Smooth muscle cell (in vitro differentiated cells): Measurements from ENCODE around the gene SRL. TPM values are rescaled to one million over a fixed set of nuclear protein-coding genes. Genes with fewer than 3 reads are reported as not detected.

Experiments used
- DNase-seq: peaks from one replicate; lab custom pipeline; 2025; ENCODE audit not compliant: unreplicated experiment; lab: John Stamatoyannopoulos, UW
- H2AFZ ChIP-seq: fragments of 200-600 bp; sonication (generic); 2 replicates; pipeline ENCODE4 v1.6.0; 2016; ENCODE audit warnings: antibody characterized with exemption, low read depth, mild to moderate bottlenecking
- H3F3A ChIP-seq: fragments of 200-600 bp; sonication (generic); 2 replicates; pipeline ENCODE4 v1.6.0; 2017; ENCODE audit warnings: antibody characterized with exemption, low read depth
- H3K27ac ChIP-seq: fragments of 200-600 bp; sonication (generic); 2 replicates; pipeline ENCODE4 v1.5.1; 2016; ENCODE audit warnings: low read depth, mild to moderate bottlenecking
- H3K27me3 ChIP-seq: fragments of 200-600 bp; sonication (generic); 2 replicates; pipeline ENCODE4 v1.6.1; 2016; ENCODE audit warnings: low read depth, mild to moderate bottlenecking
- H3K36me3 ChIP-seq: fragments of 200-600 bp; sonication (generic); 2 replicates; pipeline ENCODE4 v1.5.1; 2016; ENCODE audit warnings: low read depth
- H3K4me1 ChIP-seq: fragments of 200-600 bp; sonication (generic); 2 replicates; pipeline ENCODE4 v1.5.1; 2016; ENCODE audit warnings: low read depth
- H3K4me2 ChIP-seq: fragments of 200-600 bp; sonication (generic); 2 replicates; pipeline ENCODE4 v1.6.0; 2016; ENCODE audit warnings: mild to moderate bottlenecking
- H3K4me3 ChIP-seq: fragments of 200-600 bp; sonication (generic); 2 replicates; pipeline ENCODE4 v1.5.1; 2016; ENCODE audit warnings: mild to moderate bottlenecking
- H3K79me2 ChIP-seq: fragments of 200-600 bp; sonication (generic); 2 replicates; pipeline ENCODE4 v1.6.0; 2016; ENCODE audit warnings: low read depth, mild to moderate bottlenecking
- H3K9ac ChIP-seq: fragments of 200-600 bp; sonication (generic); 2 replicates; pipeline ENCODE4 v1.6.0; 2016; ENCODE audit warnings: low read depth
- H3K9me3 ChIP-seq: fragments of 200-600 bp; sonication (generic); replicated peaks from 2 replicates; pipeline ENCODE4 v1.5.1; 2016; ENCODE audit warnings: low read depth
- H4K20me1 ChIP-seq: fragments of 200-600 bp; sonication (generic); 2 replicates; pipeline ENCODE4 v1.6.0; 2016; ENCODE audit warnings: low read depth
- WGBS: methylation state at CpG from one replicate; pipeline ENCODE4 v1.1.7; 2016; ENCODE audit warnings: low lambda C conversion rate; 5-methylcytosine and 5-hydroxymethylcytosine counted together
- polyA plus RNA-seq: library from polyadenylated mRNA; unstranded; fragments of >200 nt; fragmentation: Nextera tagmentation; extraction: Ambion mirVana; gene quantifications from 2 replicates; pipeline ENCODE4 v1.2.1, GENCODE V29; 2016
- total RNA-seq: library from RNA; depleted of rRNA; stranded (reverse); fragments of >200 nt; gene quantifications from 2 replicates; pipeline ENCODE4 v1.2.3, GENCODE V29; 2014
- TF ChIP-seq, protein P1 (sequence below): fragments of 200-600 bp; sonication (generic); IDR thresholded peaks from 2 replicates; pipeline ENCODE4 v1.5.1; 2017; ENCODE audit warnings: borderline replicate concordance, mild to moderate bottlenecking, antibody characterized with exemption; ENCODE audit not compliant: insufficient read depth, poor library complexity, severe bottlenecking

SRL gene
- total and polyA plus RNA-seq, 2 experiments from 2014 or later = not detected

DNA sequence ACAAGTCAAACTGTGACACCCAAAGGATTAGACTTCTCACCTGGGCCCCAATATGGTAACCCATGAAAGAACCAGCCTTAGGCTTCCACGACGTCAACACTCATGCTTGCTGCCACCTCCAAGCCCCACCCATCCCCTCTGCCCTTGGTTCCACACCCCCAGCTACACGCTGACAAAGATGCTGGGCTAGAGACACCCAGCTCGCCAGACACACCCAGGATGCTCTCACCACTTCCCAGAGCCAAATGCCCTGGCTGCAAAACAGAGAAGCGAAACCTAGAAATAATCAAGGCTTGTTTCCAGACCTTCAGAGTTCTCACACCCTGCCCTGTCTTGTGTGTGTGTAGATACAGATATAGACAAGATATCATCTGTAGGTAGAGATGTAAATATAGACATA, 99.6 kb downstream of the SRL start:
- H3K4me2 ChIP-seq = no peak overlapping the region
- no peaks in the 10 kb centered on the region for H4K20me1 ChIP-seq
- H3K27ac ChIP-seq = no peak overlapping the region
- H3K27me3 ChIP-seq = no peaks in the 10 kb centered on the region
- WGBS = 97% methylated on average over 5 of the region's 5 CpGs
- H3K9me3 ChIP-seq = no peaks in the 10 kb centered on the region
- no peak overlapping the region for H2AFZ ChIP-seq
- no peaks in the 10 kb centered on the region for H3F3A ChIP-seq
- H3K9ac ChIP-seq = no peak overlapping the region
- H3K36me3 ChIP-seq = no peaks in the 10 kb centered on the region
- no peaks in the 10 kb centered on the region for H3K79me2 ChIP-seq
- H3K4me3 ChIP-seq = no peak overlapping the region
- no peaks in the 10 kb centered on the region for H3K4me1 ChIP-seq
- TF ChIP-seq, protein P1, sequence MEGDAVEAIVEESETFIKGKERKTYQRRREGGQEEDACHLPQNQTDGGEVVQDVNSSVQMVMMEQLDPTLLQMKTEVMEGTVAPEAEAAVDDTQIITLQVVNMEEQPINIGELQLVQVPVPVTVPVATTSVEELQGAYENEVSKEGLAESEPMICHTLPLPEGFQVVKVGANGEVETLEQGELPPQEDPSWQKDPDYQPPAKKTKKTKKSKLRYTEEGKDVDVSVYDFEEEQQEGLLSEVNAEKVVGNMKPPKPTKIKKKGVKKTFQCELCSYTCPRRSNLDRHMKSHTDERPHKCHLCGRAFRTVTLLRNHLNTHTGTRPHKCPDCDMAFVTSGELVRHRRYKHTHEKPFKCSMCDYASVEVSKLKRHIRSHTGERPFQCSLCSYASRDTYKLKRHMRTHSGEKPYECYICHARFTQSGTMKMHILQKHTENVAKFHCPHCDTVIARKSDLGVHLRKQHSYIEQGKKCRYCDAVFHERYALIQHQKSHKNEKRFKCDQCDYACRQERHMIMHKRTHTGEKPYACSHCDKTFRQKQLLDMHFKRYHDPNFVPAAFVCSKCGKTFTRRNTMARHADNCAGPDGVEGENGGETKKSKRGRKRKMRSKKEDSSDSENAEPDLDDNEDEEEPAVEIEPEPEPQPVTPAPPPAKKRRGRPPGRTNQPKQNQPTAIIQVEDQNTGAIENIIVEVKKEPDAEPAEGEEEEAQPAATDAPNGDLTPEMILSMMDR = no peak
- DNase-seq = no peak

DNA sequence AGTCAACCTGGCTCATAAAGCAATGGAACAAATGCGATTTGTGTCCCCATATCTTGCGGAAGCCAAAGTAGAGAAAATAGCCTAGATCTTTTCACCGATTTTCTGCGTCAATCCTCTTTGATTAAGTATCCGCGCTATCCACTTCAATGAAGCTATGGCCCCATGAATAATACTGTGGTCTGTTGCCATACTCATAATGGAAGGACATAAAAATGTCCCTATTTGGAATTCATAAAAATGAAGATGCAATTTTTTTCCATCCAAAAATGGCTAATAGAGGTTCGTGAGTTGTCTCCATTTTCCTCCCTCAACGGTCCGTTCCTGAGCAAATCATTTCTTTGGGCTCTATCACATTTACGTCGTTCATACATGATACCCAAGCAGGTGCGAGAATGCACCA, 100.3 kb downstream of the SRL start:
- H3K9me3 ChIP-seq = no peaks in the 10 kb centered on the region
- H3K9ac ChIP-seq = no peak overlapping the region
- H3K4me1 ChIP-seq = no peaks in the 10 kb centered on the region
- H2AFZ ChIP-seq = no peak overlapping the region
- 96% methylated on average over 12 of the region's 12 CpGs for WGBS
- TF ChIP-seq, protein P1 = no peak
- H3K36me3 ChIP-seq = no peaks in the 10 kb centered on the region
- no peak for DNase-seq
- H3K79me2 ChIP-seq = no peaks in the 10 kb centered on the region
- H3K27ac ChIP-seq = no peak overlapping the region
- H3K4me3 ChIP-seq = no peak overlapping the region
- no peaks in the 10 kb centered on the region for H3K27me3 ChIP-seq
- H3K4me2 ChIP-seq = no peak overlapping the region
- no peaks in the 10 kb centered on the region for H3F3A ChIP-seq
- H4K20me1 ChIP-seq = no peaks in the 10 kb centered on the region

DNA sequence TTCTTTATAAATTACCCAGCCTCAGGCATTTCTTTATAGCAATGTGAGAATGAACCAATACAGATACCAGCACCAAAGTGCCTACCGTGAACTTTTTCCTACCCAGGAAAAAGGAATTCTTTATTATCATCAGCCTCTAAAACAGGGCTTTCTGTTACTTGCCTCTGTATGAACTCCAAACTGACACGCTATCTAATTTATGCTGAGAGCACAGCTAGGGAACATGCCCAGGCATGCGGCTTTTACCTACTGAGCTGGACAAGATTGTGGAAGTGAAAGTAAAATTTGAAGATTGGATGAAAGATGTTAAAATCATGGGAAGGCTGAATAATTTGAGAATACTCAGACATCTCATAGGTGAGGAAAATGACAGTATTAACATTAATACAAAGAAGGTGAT, 101.2 kb downstream of the SRL start:
- Histone ChIP-seq H3K4me2 (no peak overlapping the region), H3K4me1 (no peaks in the 10 kb centered on the region), H3K9ac (peak overlapping the region; percentile 66), H3F3A (no peaks in the 10 kb centered on the region), H3K4me3 (no peak overlapping the region), H3K9me3 (no peaks in the 10 kb centered on the region), H3K36me3 (no peaks in the 10 kb centered on the region), H2AFZ (peak overlapping the region; percentile 84), H4K20me1 (no peaks in the 10 kb centered on the region), H3K27ac (peak overlapping the region; percentile 73), H3K79me2 (no peaks in the 10 kb centered on the region), H3K27me3 (no peaks in the 10 kb centered on the region)
- WGBS = 82% methylated on average over 3 of the region's 3 CpGs
- no peak for DNase-seq
- TF ChIP-seq, protein P1 = no peak

DNA sequence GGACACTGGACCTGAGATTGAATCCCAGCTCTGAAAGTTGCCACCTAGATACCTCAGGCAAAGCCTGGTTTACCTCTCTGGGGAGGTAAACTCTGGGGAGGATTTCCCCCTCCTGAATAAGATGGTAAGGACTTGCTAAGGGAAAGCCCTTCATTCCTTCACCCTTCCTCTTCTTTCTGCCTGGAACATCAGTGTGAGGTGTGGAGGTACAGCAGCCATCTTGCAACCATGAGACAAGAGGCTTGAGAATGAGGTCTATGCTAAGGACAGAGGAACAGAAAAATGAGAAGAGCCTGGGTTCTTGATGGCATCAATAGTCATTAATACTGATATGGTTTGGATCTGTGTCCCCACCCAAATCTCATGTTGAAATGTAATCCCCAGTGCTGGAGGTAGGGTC, 101.9 kb downstream of the SRL start:
- no peaks in the 10 kb centered on the region for H3K4me1 ChIP-seq
- H3K36me3 ChIP-seq = no peaks in the 10 kb centered on the region
- H3K79me2 ChIP-seq = no peaks in the 10 kb centered on the region
- TF ChIP-seq, protein P1 = no peak
- no peak for DNase-seq
- no peak overlapping the region for H3K4me3 ChIP-seq
- no peaks in the 10 kb centered on the region for H3K27me3 ChIP-seq
- H3K27ac ChIP-seq = peak overlapping the region; percentile 73
- H4K20me1 ChIP-seq = no peaks in the 10 kb centered on the region
- no peaks in the 10 kb centered on the region for H3K9me3 ChIP-seq
- H3K9ac ChIP-seq = no peak overlapping the region
- peak overlapping the region; percentile 84 for H2AFZ ChIP-seq
- H3K4me2 ChIP-seq = no peak overlapping the region
- H3F3A ChIP-seq = no peaks in the 10 kb centered on the region

Other genes starting within 250 kb of the SRL start
- gene ADCY9, start 125.6 kb downstream of the SRL start, total RNA-seq = 6.0 and 8.9 TPM in 2 replicates
- 5.2 and 7.2 TPM in 2 replicates for gene ADCY9, start 125.6 kb downstream of the SRL start, polyA plus RNA-seq
- 2.7 and 9.6 TPM in 2 replicates for gene TFAP4, start 30.9 kb upstream of the SRL start, total RNA-seq
- gene TFAP4, start 30.9 kb upstream of the SRL start, polyA plus RNA-seq = 1.3 and 2.5 TPM in 2 replicates
- gene GLIS2, start 74.0 kb upstream of the SRL start, total RNA-seq = 1.2 and 2.8 TPM in 2 replicates
- gene GLIS2, start 74.0 kb upstream of the SRL start, polyA plus RNA-seq = 9.2 and 13.4 TPM in 2 replicates
- 18.4 and 29.6 TPM in 2 replicates for gene PAM16, start 109.2 kb upstream of the SRL start, total RNA-seq
- gene PAM16, start 109.2 kb upstream of the SRL start, polyA plus RNA-seq = 47.7 and 52.2 TPM in 2 replicates
- 23.8 and 30.0 TPM in 2 replicates for gene VASN, start 129.8 kb upstream of the SRL start, total RNA-seq
- 127 and 150 TPM in 2 replicates for gene VASN, start 129.8 kb upstream of the SRL start, polyA plus RNA-seq
- 6.7 and 14.4 TPM in 2 replicates for gene CORO7, start 174.5 kb upstream of the SRL start, total RNA-seq
- 12.7 and 18.9 TPM in 2 replicates for gene CORO7, start 174.5 kb upstream of the SRL start, polyA plus RNA-seq
- gene DNAJA3, start 183.8 kb upstream of the SRL start, total RNA-seq = 40.0 and 42.6 TPM in 2 replicates
- 42.7 and 46.5 TPM in 2 replicates for gene DNAJA3, start 183.8 kb upstream of the SRL start, polyA plus RNA-seq
- 27.1 and 35.6 TPM in 2 replicates for gene NMRAL1, start 232.5 kb upstream of the SRL start, total RNA-seq
- gene NMRAL1, start 232.5 kb upstream of the SRL start, polyA plus RNA-seq = 51.8 and 64.3 TPM in 2 replicates
- gene HMOX2, start 234.3 kb upstream of the SRL start, total RNA-seq = 26.7 and 35.3 TPM in 2 replicates
- gene HMOX2, start 234.3 kb upstream of the SRL start, polyA plus RNA-seq = 54.2 and 62.6 TPM in 2 replicates